TTC549 (cell line): Measurements from ENCODE around the gene ACSL3.
"Not testable (repeated sequence)": the region's sequence is repeated elsewhere in the genome, so short reads cannot be mapped to it uniquely, and the experiment has no call there.

Experiments
- FAIRE-seq: peaks from 2 replicates; lab custom pipeline; 2012; peaks lifted over from hg19 to GRCh38; lab: Jason Lieb, UNC

The ACSL3 gene

GRCh38 chr2:222854773-222855700 is 5.8 kb upstream of the ACSL3 start:
- FAIRE-seq, result no peak

- no peak for FAIRE-seq
Measured at GRCh38 chr2:222859786-222860612, 837 bp upstream of the ACSL3 start.

GRCh38 chr2:222861411-222862105 is 722 bp downstream of the ACSL3 start:
- no peak for FAIRE-seq

- FAIRE-seq, result no peak
Measured at GRCh38 chr2:222862106-222862908, 1.5 kb downstream of the ACSL3 start.

- no peak for FAIRE-seq
Measured at GRCh38 chr2:222862909-222863544, 2.2 kb downstream of the ACSL3 start.

GRCh38 chr2:222864296-222864695 is 3.5 kb downstream of the ACSL3 start:
- no peak for FAIRE-seq

- no peak for FAIRE-seq
Measured at GRCh38 chr2:222865301-222865700, 4.5 kb downstream of the ACSL3 start.

GRCh38 chr2:222866358-222866960 is 5.6 kb downstream of the ACSL3 start:
- FAIRE-seq, result no peak

GRCh38 chr2:222868560-222869251 is 7.9 kb downstream of the ACSL3 start:
- FAIRE-seq, result not testable (repeated sequence)

- no peak for FAIRE-seq
Measured at GRCh38 chr2:222869252-222869560, 8.4 kb downstream of the ACSL3 start.

- FAIRE-seq, result no peak
Measured at GRCh38 chr2:222871291-222871690, 10.5 kb downstream of the ACSL3 start.

GRCh38 chr2:222872551-222872950 is 11.7 kb downstream of the ACSL3 start:
- no peak for FAIRE-seq

- FAIRE-seq, result no peak
Measured at GRCh38 chr2:222875482-222875881, 14.6 kb downstream of the ACSL3 start.

GRCh38 chr2:222876947-222877346 is 16.1 kb downstream of the ACSL3 start:
- no peak for FAIRE-seq

- no peak for FAIRE-seq
Measured at GRCh38 chr2:222877556-222878300, 16.9 kb downstream of the ACSL3 start.

GRCh38 chr2:222878301-222878876 is 17.6 kb downstream of the ACSL3 start:
- FAIRE-seq, result no peak

- FAIRE-seq, result no peak
Measured at GRCh38 chr2:222878877-222879603, 18.2 kb downstream of the ACSL3 start.

- no peak for FAIRE-seq
Measured at GRCh38 chr2:222879604-222879933, 18.7 kb downstream of the ACSL3 start.

GRCh38 chr2:222882484-222882928 is 21.7 kb downstream of the ACSL3 start:
- FAIRE-seq, result no peak
